GM18508 (cell line): ENCODE data around the gene CCL4L2.
"Not testable (repeated sequence)": the region's sequence is repeated elsewhere in the genome, so short reads cannot be mapped to it uniquely, and the experiment has no call there.

Experiments
- ATAC-seq: cut with Tn5 transposase; IDR thresholded peaks from one replicate; pipeline ENCODE4 v1.9.1; 2021; ENCODE audit warnings: moderate number of reproducible peaks; ENCODE audit not compliant: insufficient read depth, unreplicated experiment

Gene CCL4L2

DNA sequence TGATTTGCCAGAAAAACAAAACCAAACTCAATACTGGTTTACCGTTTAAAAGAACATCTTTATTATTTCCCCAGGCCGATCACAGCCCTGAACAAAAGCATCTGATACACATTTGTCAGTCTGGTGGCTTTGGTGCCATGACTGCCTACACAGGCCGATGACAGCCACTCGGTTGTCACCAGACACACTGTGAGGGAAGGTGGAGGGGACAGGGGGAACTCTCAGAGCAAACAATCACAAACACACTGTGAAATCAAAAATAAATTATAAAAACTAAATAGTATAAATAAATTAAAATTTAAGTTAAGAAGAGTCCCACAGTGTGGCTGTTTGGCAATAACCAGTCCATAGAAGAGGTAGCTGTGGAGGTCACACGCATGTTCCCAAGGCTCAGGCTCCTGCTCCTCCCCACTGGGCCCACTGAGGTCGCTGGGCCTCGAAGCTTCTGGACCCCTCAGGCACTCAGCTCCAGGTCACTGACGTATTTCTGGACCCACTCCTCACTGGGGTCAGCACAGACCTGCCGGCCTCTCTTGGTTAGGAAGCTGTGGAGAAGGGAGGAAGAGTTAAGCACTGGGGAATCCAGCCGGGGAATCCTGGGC lies 15.9 kb upstream of the CCL4L2 start:
- ATAC-seq = not testable (repeated sequence)

DNA sequence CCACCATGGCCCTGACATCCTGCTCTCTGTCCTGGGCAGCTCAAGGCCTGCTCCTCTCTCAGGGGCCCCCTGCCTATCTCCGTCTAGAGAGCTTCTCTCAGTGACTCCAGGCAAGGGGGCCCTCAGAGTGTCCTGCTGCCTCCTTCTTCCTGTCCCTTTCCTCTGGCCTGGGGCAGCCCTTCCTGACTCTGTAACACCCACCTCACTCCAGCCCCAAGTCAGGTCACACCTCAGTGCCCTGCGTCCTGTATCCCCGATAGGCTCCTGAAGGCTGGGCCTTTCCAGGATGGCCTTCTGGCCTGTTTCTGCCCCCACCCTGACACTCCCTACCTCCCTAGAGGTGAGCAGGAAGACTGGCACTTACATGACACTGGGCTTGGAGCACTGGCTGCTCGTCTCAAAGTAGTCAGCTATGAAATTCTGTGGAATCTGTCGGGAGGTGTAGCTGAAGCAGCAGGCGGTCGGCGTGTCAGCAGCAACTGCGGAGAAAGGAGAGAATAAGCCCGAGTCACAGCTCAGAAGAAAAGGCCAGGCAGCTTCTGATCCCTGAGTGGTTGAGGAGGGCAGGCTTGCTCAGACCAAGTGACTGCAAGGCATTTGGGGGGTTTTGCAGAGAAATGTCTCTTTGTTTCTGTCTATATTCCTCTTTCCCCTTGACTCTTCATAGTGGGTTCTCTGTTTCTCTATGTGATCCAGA lies 15.3 kb upstream of the CCL4L2 start:
- no peak for ATAC-seq

DNA sequence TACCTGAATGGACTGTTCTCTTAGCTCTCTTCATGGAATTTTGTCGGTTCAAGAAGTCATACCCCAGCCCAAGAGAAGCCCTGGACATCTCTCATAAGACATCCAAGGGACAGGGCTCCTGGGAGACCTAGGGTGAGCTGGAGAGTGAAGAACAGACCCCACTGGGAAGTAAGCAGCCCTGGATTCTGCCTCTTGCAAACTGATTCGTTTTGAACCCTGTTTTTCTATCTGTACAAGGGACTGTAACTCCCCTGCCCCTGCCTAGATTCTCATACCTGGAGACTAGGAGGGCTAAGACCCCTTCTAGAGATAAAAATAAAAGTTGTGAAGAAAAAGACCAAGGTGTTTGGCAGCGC lies 14.8 kb upstream of the CCL4L2 start:
- no peak for ATAC-seq

DNA sequence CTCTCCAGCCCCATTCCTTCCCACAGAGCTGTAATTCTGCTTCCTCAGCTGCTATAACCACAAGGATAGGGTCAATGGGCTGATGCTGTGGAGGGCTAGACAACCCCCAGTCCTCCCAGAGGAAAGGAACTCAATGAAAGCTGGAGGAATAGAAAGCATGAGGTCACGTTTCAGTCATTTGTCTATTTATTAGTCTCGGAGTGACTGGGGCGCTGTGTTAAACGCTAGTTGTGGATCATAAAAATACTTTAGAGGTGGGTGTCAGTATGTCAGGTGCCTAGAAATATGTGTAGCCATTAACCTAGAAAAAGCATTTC lies 13.5 kb upstream of the CCL4L2 start:
- ATAC-seq = no peak

DNA sequence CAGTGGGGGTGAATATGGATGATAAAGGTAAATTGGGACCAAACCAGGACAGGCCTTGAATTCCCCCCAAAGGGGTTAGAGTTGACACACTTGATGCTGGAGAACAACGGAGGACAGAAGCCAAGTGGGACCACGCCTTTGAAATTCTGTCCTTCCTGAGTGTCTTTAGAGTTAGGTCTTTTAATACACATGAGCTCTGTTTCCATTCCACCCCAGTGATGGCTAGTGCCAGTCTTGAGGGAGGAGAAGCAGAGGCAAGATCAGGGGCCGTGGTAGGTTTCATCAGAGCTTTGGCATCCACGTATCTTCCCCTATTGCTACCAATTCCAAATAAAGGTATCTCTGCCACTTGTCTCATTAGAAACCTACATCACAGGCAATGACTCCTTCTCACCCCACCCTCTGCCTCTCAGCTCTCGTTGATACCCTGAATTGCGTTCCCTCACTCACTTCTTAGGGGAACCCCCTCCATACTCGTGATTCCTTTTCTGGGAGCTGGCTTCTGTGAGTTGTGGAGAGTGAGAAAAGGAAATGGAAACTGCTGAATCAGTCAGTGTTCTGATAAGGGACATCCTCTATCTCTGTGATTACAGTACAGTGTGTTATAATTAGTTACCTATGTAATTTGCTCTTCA lies 11.9 kb upstream of the CCL4L2 start:
- ATAC-seq = no peak

DNA sequence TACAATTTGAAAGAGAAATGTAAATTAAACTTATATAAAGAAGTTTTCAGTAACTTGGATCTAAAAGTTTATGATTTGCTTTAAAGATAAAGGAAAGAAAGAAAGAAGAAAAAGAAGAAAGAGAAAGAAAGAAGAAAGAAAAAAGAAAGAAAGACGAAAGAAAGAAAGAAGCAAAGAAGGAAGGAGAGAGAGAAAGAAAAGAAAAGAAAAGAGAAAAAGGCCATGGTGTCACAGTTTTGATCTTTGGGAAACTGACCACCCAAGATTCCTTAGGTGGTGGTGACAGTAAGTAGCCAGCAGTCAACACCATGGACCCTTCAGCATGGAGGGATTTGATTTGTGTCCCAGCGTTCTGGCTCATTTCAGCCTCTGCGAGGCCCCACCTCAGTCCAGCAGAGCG lies 9.8 kb upstream of the CCL4L2 start:
- ATAC-seq = not testable (repeated sequence)

DNA sequence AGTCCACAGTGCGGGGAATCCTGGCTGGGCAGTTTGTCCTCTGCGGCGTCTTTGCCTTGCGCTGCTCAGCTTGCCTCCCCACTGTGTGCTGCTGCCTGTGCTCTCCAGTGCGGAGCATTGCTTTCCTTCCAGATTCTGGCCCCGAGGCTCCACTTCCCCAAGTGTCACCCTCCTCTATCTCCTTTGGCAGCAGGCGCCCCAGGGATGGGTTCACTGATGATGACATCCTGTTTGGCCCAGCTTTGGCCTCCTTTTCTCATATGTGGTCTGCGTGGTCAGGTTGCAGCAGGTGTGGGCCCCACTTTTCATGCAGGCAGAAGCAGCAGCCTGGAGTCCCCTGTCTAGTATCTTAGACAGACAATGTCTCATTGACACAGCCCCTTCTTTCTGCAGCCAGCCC lies 9.4 kb upstream of the CCL4L2 start:
- ATAC-seq = not testable (repeated sequence)

DNA sequence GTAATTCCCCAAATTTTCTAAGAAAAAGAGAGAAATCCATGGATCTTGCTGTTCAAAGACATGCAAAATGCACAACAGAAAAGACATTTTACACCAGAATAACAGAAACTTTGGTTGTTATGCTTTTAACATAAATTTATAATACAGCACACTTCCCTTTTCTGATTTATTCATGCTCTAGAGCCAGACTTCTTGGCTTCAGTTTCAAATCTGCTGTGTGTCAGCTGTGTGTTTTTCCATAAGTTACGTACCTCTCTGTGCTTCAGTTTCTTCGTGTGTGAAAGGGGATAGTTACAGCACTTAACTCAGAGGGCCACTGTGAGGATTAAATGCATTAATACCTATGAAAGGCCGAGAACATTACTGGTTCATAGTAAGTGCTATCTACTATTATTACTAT lies 7.5 kb upstream of the CCL4L2 start:
- no peak for ATAC-seq

DNA sequence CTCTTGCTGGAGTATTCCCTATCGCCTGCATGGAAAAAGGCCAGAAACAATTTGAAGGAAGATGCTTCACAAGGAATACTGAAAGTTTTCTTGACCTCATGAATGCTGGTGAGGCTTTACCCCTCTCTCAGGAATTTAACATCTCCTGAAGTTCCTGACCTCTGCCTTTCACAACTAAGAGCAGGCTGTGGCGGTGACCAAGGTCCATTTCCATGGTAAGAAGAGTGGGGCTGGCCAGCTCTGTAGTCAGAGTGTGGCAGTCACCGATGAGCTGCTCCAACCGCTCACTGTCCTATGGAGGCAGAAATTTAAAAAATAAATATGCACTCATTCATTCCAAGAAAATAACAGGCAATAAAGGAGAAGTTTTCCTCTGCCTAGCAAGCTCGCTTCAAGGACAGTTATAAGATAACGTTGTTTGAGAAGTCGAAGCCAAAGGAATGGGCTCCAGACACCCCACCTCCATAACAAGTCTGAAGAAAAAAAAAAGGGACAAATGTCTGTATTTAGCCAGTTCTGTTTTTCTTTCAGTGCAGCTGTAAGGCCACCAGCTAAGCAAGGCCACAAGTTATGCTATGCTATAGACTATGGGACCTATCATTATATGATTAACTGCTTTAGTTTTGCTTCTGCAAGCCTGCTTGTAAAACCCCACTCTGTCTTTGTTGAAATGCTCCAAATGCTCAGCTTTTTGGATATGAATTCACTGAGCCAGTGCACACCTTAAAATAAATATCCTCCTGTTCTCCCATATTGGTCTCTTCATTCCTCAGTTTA lies 6.0 kb upstream of the CCL4L2 start:
- no peak for ATAC-seq

DNA sequence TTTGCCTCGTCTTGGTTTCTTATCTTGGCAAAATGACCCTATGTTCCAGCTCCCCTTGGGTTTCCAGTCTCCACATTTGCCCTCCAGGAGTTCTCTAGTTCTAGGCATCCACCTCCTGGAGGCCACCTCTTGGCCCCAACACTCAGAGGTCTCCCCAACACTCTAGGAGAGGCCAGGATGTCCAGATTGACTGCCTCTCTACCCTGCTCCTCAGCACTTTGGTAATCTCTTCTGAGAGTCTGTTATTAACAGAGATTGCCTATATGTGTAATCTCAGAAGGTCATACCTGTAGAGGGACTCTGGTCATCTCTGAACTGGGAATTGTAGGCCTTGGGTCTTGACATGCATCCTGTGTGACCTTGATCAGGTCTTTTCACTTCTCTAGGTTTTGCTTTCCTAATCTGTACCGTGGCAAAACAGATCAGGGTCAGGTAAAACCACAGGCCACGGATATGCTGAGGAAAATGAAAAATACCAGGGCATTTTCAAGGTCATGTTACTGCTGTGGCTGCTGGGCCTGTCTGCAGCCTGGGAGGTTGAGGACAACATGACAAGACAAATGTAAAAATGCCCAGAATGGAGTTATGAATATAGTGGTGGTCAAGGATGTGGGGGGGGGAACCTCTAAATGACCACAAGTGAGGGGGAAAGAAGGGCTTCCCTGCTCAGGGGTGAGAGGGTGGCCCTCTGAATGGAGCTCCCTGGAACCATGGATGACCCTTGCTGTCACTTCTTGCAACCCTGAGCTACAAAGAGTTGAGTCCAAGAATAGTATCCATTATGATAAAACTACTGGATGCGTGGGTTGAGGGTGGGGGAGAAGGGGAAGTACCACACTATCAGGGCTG lies 5.0 kb upstream of the CCL4L2 start:
- ATAC-seq = no peak

DNA sequence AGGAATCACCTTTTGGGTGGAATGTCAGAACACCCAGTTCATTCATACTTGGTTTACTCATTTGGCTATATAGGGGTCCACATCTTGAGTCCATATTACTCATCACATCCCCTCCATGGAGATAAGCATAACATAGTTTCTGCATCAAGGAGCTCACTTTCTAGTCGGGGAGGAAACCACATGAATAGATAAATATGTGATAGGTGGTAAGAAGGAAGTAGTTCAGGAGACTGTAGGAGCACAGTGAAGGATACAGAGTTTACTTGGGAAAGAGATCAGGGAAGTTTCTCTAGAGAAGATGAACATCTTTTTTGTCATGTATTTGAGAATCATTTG lies 4.4 kb upstream of the CCL4L2 start:
- not testable (repeated sequence) for ATAC-seq

DNA sequence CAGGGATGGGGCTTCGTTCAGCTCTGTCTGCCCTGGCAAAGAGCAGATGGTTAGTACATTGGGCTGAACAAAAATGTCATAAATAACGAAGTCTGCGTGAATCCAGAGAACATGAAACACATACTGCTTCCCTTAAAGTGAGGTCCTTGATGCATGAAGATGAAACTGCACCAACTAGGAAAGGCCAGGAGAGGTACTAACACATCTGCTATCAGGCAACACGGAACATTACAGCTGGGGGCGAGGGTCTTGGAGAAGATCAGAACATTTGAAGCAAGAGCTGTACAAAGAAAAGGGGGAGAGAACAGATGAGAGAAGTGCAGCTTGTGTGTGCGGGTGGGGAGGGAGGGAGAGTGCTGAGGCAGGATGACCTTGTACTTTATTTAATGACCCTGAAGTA lies 3.5 kb upstream of the CCL4L2 start:
- ATAC-seq = not testable (repeated sequence)

DNA sequence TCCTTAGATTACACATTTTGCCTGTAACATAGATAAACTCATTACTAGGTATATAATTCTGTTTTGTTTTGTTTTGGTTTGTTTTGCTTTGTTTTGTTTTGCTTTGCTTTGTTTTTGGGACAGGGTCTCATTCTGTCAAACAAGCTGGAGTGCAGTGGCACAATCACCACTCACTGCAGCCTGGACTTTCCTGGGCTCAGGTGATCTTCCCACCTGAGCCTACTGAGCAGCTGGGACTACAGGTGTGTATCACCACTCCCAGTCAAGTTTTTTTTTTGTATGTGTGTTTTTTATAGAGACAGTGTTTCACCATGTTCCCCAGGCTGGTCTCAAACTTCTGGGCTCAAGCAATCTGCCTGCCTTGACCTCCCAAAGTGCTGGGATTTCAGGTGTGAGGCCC lies 1.3 kb upstream of the CCL4L2 start:
- no peak for ATAC-seq

DNA sequence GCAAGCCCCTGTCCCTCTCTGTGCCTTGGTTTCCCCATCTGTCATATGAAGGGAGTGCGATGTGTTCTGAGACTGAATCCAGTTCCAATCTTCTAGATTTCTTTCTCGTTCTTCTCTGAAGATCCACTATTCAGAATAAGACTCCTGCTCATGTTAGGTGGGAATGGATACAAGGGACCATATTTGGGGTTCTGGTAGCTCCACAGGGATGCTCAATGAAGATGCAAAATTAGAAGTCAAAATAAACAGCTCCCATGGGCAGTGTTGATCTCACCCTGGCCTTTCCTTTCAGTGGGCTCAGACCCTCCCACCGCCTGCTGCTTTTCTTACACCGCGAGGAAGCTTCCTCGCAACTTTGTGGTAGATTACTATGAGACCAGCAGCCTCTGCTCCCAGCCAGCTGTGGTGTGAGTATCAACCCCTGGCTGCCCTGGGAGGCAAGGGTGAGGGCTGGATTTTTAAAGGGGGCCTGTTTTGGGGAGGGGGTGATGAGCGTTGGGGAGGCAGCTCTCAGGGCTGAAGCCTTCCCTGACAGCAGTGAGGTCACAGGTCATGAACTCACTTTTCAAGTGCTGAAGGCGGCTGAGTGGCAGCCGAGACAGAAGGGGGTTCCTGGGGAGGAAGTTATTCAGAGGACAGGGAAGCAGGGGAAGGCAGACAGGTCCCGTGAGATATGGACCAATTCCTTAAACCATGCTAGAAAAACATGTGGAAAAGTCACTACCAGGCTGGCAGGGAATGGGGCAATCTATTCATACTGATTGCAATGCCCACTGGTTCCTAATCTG lies 815 bp downstream of the CCL4L2 start:
- not testable (repeated sequence) for ATAC-seq

DNA sequence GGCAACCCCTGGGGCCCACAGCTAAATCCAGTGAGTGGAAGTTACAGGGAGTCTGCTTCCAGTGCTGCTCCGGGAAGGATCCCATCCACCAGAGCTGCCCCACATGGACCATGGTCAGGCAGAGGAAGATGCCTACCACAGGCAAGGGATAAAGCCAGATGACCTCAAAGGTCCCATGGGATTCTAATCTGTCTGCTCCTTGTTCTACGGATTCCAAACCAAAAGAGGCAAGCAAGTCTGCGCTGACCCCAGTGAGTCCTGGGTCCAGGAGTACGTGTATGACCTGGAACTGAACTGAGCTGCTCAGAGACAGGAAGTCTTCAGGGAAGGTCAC lies 1.4 kb downstream of the CCL4L2 start:
- no peak for ATAC-seq

DNA sequence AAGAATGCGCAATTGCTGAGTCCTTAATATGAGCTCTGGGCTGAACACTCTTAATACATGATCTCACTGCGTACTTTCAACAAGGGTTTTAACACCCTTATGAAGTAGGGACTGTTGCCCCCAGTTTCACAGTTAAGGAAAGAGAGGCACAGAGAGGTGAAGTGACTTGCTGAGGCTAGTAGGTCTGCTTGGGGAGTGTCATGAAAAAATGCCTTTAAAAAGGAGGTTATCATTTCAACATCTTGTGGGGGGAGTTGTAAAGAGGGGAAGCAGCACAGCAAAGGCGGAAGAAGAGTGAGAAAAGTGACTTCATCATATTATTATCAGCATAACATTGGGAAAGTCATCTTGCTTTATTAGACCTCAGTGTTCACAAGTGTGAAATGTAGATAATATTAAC lies 2.1 kb downstream of the CCL4L2 start:
- ATAC-seq = no peak

DNA sequence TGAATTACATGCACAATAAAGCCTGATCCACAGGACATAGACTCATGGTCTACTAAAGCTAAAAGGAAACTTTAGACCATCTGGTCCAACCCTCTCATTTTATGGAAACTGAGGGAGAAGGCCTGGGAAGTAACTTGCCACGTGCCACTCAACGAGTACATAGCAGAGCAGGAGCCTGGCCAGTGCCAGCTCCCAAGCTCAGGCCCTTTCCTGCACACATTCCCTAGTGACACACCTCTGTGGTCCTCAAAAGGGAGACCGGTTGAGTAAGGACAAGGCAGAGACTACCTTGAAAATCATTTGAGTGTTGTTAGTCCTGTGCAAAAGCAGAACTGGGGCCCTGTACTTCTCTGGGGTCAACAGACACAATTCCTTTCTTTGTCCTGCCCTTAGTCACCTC lies 2.8 kb downstream of the CCL4L2 start:
- no peak for ATAC-seq

DNA sequence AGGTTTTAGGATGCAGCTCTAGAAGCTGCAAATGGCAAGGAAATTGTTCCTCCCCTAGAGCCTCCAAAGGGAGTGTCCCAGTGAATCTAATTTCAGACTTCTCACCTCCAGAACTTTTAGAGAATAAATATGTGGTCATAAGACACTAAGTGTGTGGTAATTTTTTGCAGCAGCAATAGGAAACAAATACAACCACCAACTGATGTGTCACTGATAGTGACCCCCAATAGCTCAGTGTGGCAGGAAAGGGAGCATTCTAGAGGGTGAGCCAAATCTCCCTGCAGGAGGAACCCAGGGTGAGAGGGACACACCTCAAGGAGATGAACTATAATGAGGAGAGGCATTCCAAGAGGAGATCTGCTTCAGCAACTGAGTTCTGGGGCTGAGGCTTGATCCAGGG lies 4.1 kb downstream of the CCL4L2 start:
- no peak for ATAC-seq

DNA sequence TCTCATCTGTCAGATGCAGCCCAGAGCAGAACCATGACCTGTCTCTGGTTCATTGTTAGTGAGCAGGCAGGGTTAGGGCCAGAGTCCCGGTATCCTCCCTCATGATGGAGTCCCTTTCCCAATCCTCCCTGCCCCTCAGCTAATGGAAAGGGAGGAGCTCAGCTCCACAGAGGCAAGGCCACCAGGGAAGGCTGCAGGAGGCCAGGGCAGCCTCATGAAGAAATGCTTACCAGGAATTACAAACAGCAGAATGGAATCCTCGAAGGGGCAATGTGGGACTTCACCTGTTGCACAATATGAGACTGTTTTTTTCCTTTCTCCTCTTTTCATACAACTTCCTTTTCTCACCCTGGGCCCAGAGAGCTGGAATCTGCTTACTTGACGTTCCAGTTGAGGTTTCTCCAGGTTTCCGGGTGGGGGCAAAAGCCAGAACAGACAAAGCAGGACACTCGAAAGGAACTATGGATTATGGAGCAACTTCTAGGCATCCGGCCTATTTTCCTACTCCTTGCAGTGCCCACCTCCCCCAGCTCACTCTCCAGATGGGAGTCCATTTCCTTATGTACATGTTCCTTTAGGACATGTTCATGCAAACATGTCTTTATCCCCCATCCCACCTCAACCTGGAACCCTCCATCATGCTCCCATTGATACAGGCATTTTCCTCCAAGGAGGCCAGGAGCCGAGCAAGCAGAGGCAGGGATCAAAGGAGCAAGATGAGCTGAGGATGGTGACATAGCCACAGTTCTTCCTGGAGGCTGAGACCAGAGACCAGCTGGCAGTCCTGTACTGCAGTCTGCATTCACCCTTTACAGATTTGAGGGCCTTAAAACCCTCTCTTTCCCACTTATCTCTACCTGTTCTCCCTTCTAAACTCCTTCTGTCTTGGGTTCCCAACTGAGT lies 4.8 kb downstream of the CCL4L2 start:
- ATAC-seq = not testable (repeated sequence)
